Stomach (tissue), 19 donors: ENCODE measurements around the gene IL24. TPM values are rescaled to one million over a fixed set of nuclear protein-coding genes. Genes with fewer than 3 reads are reported as not detected.
A peak's percentile ranks its signal among the peaks of the same experiment; 100 is the strongest.
"Not testable (repeated sequence)": the region's sequence is repeated elsewhere in the genome, so short reads cannot be mapped to it uniquely, and the experiment has no call there.

Experiments
- DNase-seq, 2 donors: peaks; one replicate each; pipeline versions ENCODE4 v3.0.0 to v3.0.0-alpha.2; 2013 to 2019
- H3K27ac ChIP-seq, 5 donors: fragments of 200-600 bp in 4 of 5; sonication (generic) in 4 of 5; one replicate each; pipeline ENCODE4 v1.5.1; 2013 to 2019; ENCODE audit warnings: mild to moderate bottlenecking in 1 of 5, moderate library complexity in 1 of 5
- H3K27me3 ChIP-seq, 3 donors: fragments of 200-600 bp; sonication (generic); one replicate each; pipeline ENCODE4 v1.5.1; 2017 to 2019; ENCODE audit warnings: mixed run types in 1 of 3
- H3K36me3 ChIP-seq, 4 donors: fragments of 200-600 bp; sonication (generic); 1 replicate in 3 of 4; 2 replicates in 1 of 4; pipeline ENCODE4 v1.5.1; 2016 to 2019
- H3K4me1 ChIP-seq, 4 donors: fragments of 200-600 bp; sonication (generic); one replicate each; pipeline ENCODE4 v1.5.1; 2016 to 2019
- H3K4me3 ChIP-seq, 4 donors: fragments of 200-600 bp; sonication (generic) in 3 of 4; one replicate each; pipeline ENCODE4 v1.5.1; 2016 to 2019; ENCODE audit warnings: mild to moderate bottlenecking in 1 of 4
- H3K9me3 ChIP-seq, 4 donors: fragments of 200-600 bp; sonication (generic); one replicate each; pipeline ENCODE4 v1.5.1; 2016 to 2019
- EP300 ChIP-seq: sonication (generic); formaldehyde crosslinking; IDR thresholded peaks from one replicate; pipeline ENCODE4 v1.6.1; 2017; ENCODE audit warnings: antibody characterized with exemption
- POLR2A ChIP-seq, 4 donors: fragments of 450-650 bp; IDR thresholded peaks; one replicate each; pipeline ENCODE4 v1.6.1; 2016; ENCODE audit warnings: antibody characterized with exemption in 4 of 4, control low read depth in 2 of 4, mild to moderate bottlenecking in 1 of 4, moderate library complexity in 1 of 4
- POLR2AphosphoS5 ChIP-seq, 3 donors: sonication (generic); formaldehyde crosslinking; IDR thresholded peaks; one replicate each; pipeline ENCODE4 v1.6.1; 2016; ENCODE audit warnings: antibody characterized with exemption in 3 of 3
- WGBS, 5 donors: extraction: QIAGEN DNeasy Blood & Tissue Kit in 3 of 5; methylation state at CpG; one replicate each; pipeline versions ENCODE4 v1.1.5 to v1.1.7; 2013 to 2018; 5-methylcytosine and 5-hydroxymethylcytosine counted together
- intact Hi-C: fragments of 100-400 bp; cut with DNase I; formaldehyde crosslinking; loops from one replicate; pipeline ENCODE4 v1.15.1; 2023; ENCODE audit warnings: low total_unique reads
- long read RNA-seq, 10 donors: transcript quantifications; one replicate each; lab custom pipeline, GENCODE V29; 2026
- polyA plus RNA-seq, 3 donors: library from polyadenylated mRNA; stranded (reverse); fragments of 200-250 nt; gene quantifications; one replicate each; pipeline ENCODE4 v1.2.3, GENCODE V29; 2013
- total RNA-seq, 5 donors: library from RNA; depleted of rRNA; stranded (reverse); fragments of >200 nt; gene quantifications; one replicate each; pipeline versions ENCODE4 v1.1.0 to v1.2.3, GENCODE V29; 2014 to 2016
- TF ChIP-seq, protein P1 (sequence below), 7 experiments: fragments of 450-650 bp in 4 of 7; fragments of 200-600 bp in 3 of 7; sonication (generic) in 3 of 7; IDR thresholded peaks; one replicate each; pipeline ENCODE4 v1.5.1; 2016 to 2019; ENCODE audit warnings: antibody characterized with exemption in 7 of 7, control low read depth in 2 of 7, mild to moderate bottlenecking in 1 of 7
- donor health status: healthy with polysubstance abuse.
- donor health status: Bipolar disorder and iron deficiency.
- donor health status: healthy.

Gene IL24, protein sequence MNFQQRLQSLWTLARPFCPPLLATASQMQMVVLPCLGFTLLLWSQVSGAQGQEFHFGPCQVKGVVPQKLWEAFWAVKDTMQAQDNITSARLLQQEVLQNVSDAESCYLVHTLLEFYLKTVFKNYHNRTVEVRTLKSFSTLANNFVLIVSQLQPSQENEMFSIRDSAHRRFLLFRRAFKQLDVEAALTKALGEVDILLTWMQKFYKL
- total RNA-seq (not detected), polyA plus RNA-seq (under 1 TPM in 1 of 3 donors, not detected in 2; 1.00 TPM)
- long read RNA-seq, donor 1 = 0 reads
- long read RNA-seq, donor 2 = 0 reads
- long read RNA-seq, donor 3 = 0 reads
- long read RNA-seq, donor 4 = 0 reads
- long read RNA-seq, donor 5 = 0 reads
- long read RNA-seq, donor 6 = 0 reads
- long read RNA-seq, donor 7 = 0 reads
- long read RNA-seq, donor 8 = 0 reads
- long read RNA-seq, donor 9 = 0 reads
- long read RNA-seq, donor 10 = 0 reads

DNA sequence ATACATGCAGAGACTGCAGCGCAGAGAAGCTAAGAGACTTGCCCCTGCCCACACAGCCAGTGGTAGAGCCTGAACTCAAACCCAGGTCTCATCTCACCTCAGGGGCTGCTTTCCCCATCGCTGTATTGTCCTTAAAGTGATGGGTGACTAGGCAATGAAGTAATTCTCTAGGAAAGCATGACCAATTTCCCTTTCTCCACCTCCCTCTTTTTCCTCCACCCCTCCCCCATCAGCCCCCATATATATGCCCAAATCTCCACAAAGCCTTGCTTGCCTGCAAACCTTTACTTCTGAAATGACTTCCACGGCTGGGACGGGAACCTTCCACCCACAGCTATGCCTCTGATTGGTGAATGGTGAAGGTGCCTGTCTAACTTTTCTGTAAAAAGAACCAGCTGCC lies at the start of gene IL24:
Gene IL24 (plus strand): TSS at position 269 of the 400 bp plus-strand sequence. CDS start 390 bp downstream, outside the sequence.
- Histone ChIP-seq H3K27me3 (peaks cover 0 to 8% (median 0%) of the 10 kb centered on the region in 3 donors), H3K4me1 (peaks cover 5 to 17% (median 11%) of the 10 kb centered on the region in 4 donors), H3K36me3 (no peaks in the 10 kb centered on the region), H3K27ac (peak within 1 kb of the TSS in 2 of 5 donors; percentile 22 to 24), H3K4me3 (no peak within 1 kb of the TSS), H3K9me3 (no peaks in the 10 kb centered on the region)
- 76 to 89% (median 83%) methylated on average over 4 of the region's 4 CpGs for WGBS, 5 donors
- TF ChIP-seq EP300 = no peak
- TF ChIP-seq POLR2AphosphoS5 (IDR thresholded peaks at IDR 0.05) = no peak
- TF ChIP-seq, protein P1, sequence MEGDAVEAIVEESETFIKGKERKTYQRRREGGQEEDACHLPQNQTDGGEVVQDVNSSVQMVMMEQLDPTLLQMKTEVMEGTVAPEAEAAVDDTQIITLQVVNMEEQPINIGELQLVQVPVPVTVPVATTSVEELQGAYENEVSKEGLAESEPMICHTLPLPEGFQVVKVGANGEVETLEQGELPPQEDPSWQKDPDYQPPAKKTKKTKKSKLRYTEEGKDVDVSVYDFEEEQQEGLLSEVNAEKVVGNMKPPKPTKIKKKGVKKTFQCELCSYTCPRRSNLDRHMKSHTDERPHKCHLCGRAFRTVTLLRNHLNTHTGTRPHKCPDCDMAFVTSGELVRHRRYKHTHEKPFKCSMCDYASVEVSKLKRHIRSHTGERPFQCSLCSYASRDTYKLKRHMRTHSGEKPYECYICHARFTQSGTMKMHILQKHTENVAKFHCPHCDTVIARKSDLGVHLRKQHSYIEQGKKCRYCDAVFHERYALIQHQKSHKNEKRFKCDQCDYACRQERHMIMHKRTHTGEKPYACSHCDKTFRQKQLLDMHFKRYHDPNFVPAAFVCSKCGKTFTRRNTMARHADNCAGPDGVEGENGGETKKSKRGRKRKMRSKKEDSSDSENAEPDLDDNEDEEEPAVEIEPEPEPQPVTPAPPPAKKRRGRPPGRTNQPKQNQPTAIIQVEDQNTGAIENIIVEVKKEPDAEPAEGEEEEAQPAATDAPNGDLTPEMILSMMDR (IDR thresholded peaks at IDR 0.05) = no peak
- TF ChIP-seq POLR2A (IDR thresholded peaks at IDR 0.05) = no peak
- peak in 1 of 2 donors; percentile 20 for DNase-seq
- intact Hi-C loops = no loop called here

DNA sequence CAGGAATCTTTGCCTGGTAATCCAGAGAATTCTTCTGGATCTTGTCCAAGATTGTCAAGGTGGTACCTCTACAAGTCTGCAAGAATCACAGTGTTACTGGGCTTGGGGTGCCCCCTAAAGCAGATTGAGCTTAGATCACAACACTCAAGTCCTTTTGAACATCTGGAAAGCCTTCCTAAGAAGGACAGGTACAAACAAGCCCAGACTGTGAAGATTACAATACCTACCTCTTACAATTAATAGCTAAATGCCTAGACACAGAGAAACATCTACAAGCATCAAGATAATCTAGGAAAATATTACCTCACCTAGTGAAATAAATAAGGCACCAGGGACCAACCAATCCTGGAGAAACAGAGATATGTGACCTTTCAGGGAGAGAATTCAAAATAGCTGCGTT lies 49.3 kb upstream of the IL24 start:
- Histone ChIP-seq H3K4me1 (peaks cover 0 to 11% (median 5%) of the 10 kb centered on the region in 4 donors), H3K27ac (no peak overlapping the region), H3K27me3 (no peaks in the 10 kb centered on the region), H3K36me3 (no peaks in the 10 kb centered on the region), H3K9me3 (no peaks in the 10 kb centered on the region), H3K4me3 (no peak overlapping the region)
- WGBS, 5 donors = 79 to 92% (median 87%) methylated on average over 1 of the region's 1 CpG
- DNase-seq = no peak
- TF ChIP-seq EP300 (no peak), POLR2AphosphoS5 (IDR thresholded peaks at IDR 0.05) (no peak), POLR2A (IDR thresholded peaks at IDR 0.05) (no peak)
- TF ChIP-seq, protein P1 (IDR thresholded peaks at IDR 0.05) = no peak
- intact Hi-C loops = no loop called here

DNA sequence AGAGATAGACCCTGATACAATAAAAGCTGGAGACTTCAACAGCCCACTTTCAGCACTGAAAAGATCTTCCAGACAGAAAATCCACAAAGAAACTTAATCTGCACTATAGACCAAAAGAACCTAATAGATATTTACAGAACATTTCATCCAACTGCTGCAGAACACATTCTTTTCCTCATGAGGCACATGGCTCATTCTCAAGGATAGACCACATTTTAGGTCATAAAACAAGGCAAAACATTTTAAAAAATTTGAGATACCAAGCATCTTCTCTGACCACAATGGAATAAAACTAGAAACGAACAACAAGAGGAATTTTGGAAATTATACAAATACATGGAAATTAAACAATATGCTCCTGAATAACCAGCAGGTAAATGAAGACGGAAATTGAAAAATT lies 46.8 kb upstream of the IL24 start:
- TF ChIP-seq POLR2A (IDR thresholded peaks at IDR 0.05) = no peak
- TF ChIP-seq, protein P1 (IDR thresholded peaks at IDR 0.05) = no peak
- TF ChIP-seq EP300 = no peak
- no peak for TF ChIP-seq POLR2AphosphoS5 (IDR thresholded peaks at IDR 0.05)
- Histone ChIP-seq H3K36me3 (no peaks in the 10 kb centered on the region), H3K27ac (no peak overlapping the region), H3K4me3 (no peak overlapping the region), H3K27me3 (no peaks in the 10 kb centered on the region), H3K4me1 (peaks cover 0 to 11% (median 2%) of the 10 kb centered on the region in 4 donors), H3K9me3 (no peaks in the 10 kb centered on the region)
- intact Hi-C loops = no loop called here
- WGBS, 5 donors = 79 to 89% (median 84%) methylated on average over 2 of the region's 2 CpGs
- no peak for DNase-seq

DNA sequence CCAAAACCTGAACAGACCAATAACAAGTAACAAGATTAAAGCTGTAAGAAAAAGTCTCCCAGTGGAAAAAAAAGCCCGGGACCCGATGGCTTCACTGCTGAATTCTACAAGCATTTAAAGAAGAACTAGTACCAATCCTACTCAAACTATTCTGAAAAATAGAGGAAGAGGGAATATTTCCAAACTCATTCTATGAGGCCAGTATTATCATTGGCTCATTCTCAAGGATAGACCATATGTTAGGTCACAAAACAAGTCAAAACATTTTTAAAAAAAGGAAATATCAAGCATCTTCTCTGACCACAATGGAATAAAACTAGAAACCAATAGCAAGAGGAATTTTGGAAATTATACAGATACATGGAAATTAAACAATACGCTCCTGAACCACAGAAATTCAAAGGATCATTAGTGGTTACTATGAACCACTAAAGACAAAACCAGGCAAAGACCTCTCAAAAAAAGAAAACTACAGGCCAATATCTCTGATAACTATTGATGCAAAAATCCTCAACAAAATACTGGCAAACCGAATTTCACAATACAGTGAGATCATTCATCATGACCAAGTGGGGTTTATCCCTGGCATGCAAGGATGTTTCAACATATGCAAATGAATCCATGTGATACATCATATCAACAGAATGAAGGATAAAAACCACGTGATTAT lies 45.8 kb upstream of the IL24 start:
- H3K4me1 ChIP-seq = peaks cover 0 to 11% (median 2%) of the 10 kb centered on the region in 4 donors
- no peak overlapping the region for H3K4me3 ChIP-seq
- no peaks in the 10 kb centered on the region for H3K27me3 ChIP-seq
- no peaks in the 10 kb centered on the region for H3K36me3 ChIP-seq
- DNase-seq = no peak
- WGBS, 5 donors = 74 to 80% (median 75%) methylated on average over 5 of the region's 5 CpGs
- no peaks in the 10 kb centered on the region for H3K9me3 ChIP-seq
- intact Hi-C loops = no loop called here
- no peak overlapping the region for H3K27ac ChIP-seq
- no peak for TF ChIP-seq EP300
- TF ChIP-seq POLR2AphosphoS5 (IDR thresholded peaks at IDR 0.05) = no peak

DNA sequence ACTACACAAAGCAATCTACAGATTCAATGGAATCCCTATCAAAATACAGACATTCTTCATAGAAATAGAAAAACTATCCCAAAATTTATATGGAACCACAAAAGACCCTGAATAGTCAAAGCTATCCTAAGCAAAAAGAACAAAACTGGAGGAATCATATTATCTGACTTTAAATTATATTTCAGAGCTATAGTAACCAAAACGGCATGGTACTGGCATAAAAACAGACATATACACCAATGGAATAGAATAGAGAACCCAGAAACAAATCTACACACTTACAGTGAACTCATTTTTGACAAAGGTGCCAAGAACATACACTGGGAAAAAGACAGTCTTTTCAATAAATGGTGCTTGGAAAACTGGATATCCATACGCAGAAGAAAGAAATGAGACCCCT lies 44.6 kb upstream of the IL24 start:
- WGBS, 5 donors = 92 to 97% (median 96%) methylated on average over 2 of the region's 2 CpGs

DNA sequence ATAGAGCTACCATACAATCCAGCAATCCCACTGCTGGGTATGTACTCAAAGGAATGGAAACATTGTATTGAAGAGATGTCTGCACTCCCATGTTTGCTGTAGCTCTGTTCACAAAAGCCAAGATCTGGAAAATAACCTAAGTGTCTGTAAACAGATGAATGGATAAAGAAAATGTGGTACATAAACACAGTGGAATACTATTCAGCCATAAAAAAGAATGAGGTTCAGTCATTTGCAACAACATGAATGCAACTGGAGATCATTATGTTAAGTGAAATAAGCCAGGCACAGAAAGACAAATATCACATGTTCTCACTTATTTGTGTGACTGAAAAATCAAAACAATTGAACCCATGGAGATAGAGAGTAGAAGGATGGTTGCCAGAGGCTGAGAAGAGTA lies 43.5 kb upstream of the IL24 start:
- intact Hi-C loops = not testable (repeated sequence)

More for the DNA sequence above, 44.6 kb upstream of the IL24 start:
- H3K9me3 ChIP-seq, H3K4me3 ChIP-seq, DNase-seq, H3K4me1 ChIP-seq, H3K36me3 ChIP-seq, H3K27me3 ChIP-seq, H3K27ac ChIP-seq, intact Hi-C loops: not testable (repeated sequence)

More for the DNA sequence above, 43.5 kb upstream of the IL24 start:
- H3K4me1 ChIP-seq, DNase-seq, H3K4me3 ChIP-seq, H3K27me3 ChIP-seq, H3K9me3 ChIP-seq, H3K27ac ChIP-seq, H3K36me3 ChIP-seq: not testable (repeated sequence)
